Large intestine (tissue), 3 donors: Measurements from ENCODE around the gene LRRC27. TPM values are rescaled to one million over a fixed set of nuclear protein-coding genes. Genes with fewer than 3 reads are reported as not detected.
"Not testable (repeated sequence)": the region's sequence is repeated elsewhere in the genome, so short reads cannot be mapped to it uniquely, and the experiment has no call there.

ENCODE experiments used
- DNase-seq, 2 donors: peaks; one replicate each; pipeline versions ENCODE4 v3.0.0 to v3.0.0-alpha.2; 2013
- H3K27ac ChIP-seq: one replicate; pipeline ENCODE4 v1.5.1; 2013; ENCODE audit warnings: low read length
- H3K27me3 ChIP-seq: 2 replicates; pipeline ENCODE4 v1.6.1; 2013; ENCODE audit warnings: low read length; ENCODE audit not compliant: control insufficient read depth, insufficient read depth
- H3K36me3 ChIP-seq: 2 replicates; pipeline ENCODE4 v1.6.1; 2013; ENCODE audit warnings: low read length; ENCODE audit not compliant: control insufficient read depth, insufficient read depth
- H3K4me1 ChIP-seq: one replicate; pipeline ENCODE4 v1.6.1; 2013; ENCODE audit warnings: low read length; ENCODE audit not compliant: control insufficient read depth, insufficient read depth
- H3K4me3 ChIP-seq: one replicate; pipeline ENCODE4 v1.5.1; 2013; ENCODE audit warnings: low read length
- H3K9me3 ChIP-seq: one replicate; pipeline ENCODE4 v1.6.1; 2013; ENCODE audit warnings: mild to moderate bottlenecking, low read depth, low read length, moderate library complexity; ENCODE audit not compliant: control insufficient read depth
- WGBS: methylation state at CpG from one replicate; pipeline ENCODE4 v1.1.5; 2013; ENCODE audit warnings: low lambda C conversion rate; ENCODE audit not compliant: insufficient coverage; 5-methylcytosine and 5-hydroxymethylcytosine counted together
- polyA plus RNA-seq: library from polyadenylated mRNA; unstranded; fragments of 120-200 nt; gene quantifications from one replicate; pipeline ENCODE4 v1.2.1, GENCODE V29; 2013

Gene LRRC27
- polyA plus RNA-seq, 1 donor: 20.7 TPM

DNA sequence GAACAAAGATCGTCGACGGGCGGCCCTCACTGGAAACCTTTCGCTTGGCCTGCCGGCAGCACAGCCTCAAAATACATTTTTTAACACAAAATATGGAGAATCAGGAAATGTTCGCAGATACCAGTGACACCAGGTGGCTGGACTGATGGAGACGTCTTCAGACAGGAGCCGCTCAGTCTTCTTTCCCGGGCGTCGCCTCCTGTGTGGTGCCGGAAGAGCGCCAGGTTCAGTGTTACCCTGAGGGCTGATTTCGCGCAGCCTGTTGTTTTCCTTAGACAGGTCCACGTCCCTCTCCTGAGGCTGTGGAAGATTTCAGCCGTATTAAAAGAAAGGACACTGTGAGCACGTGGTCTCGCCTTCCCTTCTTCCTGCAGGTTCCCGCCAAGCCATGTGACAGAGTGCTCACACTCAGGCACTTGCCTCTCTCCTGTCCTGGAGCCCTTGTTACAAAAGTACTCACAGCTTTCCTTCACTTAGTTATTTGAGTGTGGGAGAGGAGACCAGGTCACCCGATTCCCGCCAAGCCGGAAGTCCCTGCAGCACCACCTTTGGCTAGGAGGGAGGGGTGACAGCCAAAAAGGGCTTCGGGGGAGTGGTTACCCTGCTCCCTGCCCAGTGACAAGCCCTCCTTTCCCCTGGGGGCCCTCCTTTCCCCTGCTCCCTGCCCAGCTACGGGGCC lies 43.3 kb downstream of the LRRC27 start:
- Histone ChIP-seq H3K27me3 (no peaks in the 10 kb centered on the region), H3K27ac (no peak overlapping the region), H3K36me3 (no peaks in the 10 kb centered on the region), H3K9me3 (peaks cover 7% of the 10 kb centered on the region), H3K4me3 (no peak overlapping the region), H3K4me1 (no peaks in the 10 kb centered on the region)
- DNase-seq: no peak
- no CpG with 5 or more reads among the region's 26 CpGs for WGBS

DNA sequence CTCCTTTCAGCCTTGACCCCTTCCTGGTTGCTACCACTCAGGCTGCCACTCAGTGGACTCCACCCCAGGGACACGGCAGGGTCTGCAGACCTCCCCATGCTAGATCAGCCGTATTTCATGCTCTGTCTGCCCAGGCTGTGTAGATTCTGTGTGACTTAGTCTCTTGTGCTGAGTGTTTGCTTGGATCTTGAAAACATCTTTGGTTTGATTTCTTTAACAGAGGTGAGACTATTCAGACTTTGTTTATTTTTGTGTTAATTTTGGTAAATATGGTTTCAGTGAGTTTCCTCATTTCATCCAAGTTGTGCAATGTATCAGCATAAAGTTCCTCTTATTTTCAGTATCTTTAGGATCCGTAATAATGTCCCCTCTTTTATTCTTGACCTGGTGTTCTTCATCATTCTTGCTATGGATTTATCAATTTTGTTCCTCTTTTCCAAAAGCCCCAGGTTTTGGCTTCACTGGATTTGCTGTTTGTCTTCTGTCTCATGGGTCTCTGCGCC lies 43.9 kb downstream of the LRRC27 start:
- DNase-seq: no peak
- Histone ChIP-seq H3K36me3 (no peaks in the 10 kb centered on the region), H3K4me3 (no peak overlapping the region), H3K27me3 (no peaks in the 10 kb centered on the region), H3K27ac (no peak overlapping the region), H3K4me1 (no peaks in the 10 kb centered on the region), H3K9me3 (peaks cover 7% of the 10 kb centered on the region)
- WGBS: 100% methylated on average over 1 of the region's 4 CpGs

DNA sequence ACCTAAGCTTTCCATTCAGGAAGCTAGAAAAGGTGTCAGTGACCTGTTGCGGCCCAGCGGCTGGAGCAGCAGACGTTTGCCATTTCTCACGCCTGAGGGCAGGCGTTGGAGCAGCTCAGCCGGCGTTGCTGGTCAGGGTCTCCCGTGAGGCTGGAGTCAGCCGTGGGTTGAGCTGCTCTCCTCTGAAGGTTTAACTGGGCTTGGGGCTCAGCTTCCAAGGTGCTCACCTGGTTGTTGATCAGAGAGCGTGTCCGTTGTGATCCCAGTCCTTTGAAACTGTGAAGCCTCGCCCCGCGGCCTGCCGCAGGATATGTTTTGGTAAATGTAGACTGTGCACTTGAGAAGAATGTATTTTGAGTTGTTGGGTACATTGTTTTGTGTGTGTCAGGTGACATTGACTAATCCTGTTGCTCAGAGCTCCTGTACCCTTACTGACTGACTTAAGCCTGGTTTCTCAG lies 44.4 kb downstream of the LRRC27 start:
- DNase-seq: no peak
- Histone ChIP-seq H3K4me3 (no peak overlapping the region), H3K4me1 (no peaks in the 10 kb centered on the region), H3K36me3 (no peaks in the 10 kb centered on the region), H3K27me3 (no peaks in the 10 kb centered on the region), H3K9me3 (peaks cover 7% of the 10 kb centered on the region), H3K27ac (no peak overlapping the region)
- WGBS: no CpG with 5 or more reads among the region's 15 CpGs

- Histone ChIP-seq H3K4me3 (no peak overlapping the region), H3K4me1 (no peaks in the 10 kb centered on the region), H3K27me3 (no peaks in the 10 kb centered on the region), H3K9me3 (peaks cover 3% of the 10 kb centered on the region), H3K36me3 (no peaks in the 10 kb centered on the region), H3K27ac (no peak overlapping the region)
- DNase-seq: no peak
- WGBS: 83% methylated on average over 1 of the region's 7 CpGs
Measured at GRCh38 chr10:132377326-132377725, 45.3 kb downstream of the LRRC27 start.

DNA sequence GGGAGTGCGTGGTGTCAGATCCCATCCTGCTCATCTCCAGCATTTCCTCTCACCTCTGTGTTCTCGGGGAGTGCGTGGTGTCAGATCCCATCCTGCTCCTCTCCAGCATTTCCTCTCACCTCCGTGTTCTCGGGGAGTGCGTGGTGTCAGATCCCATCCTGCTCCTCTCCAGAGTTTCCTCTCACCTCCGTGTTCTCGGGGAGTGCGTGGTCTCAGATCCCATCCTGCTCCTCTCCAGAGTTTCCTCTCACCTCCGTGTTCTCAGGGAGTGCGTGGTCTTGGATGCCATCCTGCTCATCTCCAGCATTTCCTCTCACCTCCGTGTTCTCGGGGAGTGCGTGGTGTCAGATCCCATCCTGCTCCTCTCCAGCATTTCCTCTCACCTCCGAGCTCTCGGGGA lies 47.0 kb downstream of the LRRC27 start:
- not testable (repeated sequence) for H3K4me1 ChIP-seq, H3K4me3 ChIP-seq, H3K36me3 ChIP-seq, H3K27me3 ChIP-seq, DNase-seq, H3K9me3 ChIP-seq, H3K27ac ChIP-seq
- WGBS: no CpG with 5 or more reads among the region's 16 CpGs

DNA sequence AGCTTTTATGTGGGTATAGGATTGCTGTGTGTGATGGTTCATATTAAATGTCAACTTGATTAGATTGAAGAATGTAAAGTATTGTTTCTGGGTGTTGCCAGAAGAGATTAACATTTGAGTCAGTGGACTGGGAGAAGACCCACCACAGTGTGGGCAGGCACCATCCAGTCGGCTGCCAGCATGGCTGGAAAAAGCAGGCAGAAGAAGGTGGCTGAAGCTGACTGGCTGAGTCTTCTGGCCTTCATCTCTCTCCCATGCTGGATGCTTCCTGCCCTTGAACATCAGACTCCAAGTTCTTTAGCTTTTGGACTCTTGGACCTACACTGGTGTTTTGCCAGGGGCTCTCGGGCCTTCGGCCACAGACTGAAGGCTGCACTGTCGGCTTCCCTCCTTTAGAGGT lies 49.0 kb downstream of the LRRC27 start:
- WGBS: no CpG with 5 or more reads among the region's 4 CpGs
- not testable (repeated sequence) for H3K27me3 ChIP-seq, H3K9me3 ChIP-seq, H3K36me3 ChIP-seq, H3K27ac ChIP-seq, H3K4me3 ChIP-seq, H3K4me1 ChIP-seq, DNase-seq

DNA sequence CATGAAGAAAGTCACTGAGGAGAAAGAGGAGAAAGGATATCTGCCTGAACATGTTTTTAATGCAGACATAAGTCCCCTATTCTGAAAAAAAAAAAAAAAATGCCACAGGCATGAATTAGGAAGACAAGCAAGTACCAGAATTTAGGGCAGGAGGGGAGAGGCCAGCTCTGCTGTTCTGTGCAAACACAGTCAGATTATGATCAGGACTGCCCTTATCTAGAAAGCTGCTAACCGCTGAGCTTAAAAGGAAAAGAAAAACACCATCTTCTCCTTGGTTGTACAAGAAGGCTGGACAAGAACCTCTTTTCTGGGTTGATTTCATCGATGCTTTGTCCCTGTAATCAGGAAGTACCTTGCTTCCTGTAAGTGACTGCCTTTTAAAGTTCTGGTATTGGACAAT lies 49.7 kb downstream of the LRRC27 start:
- DNase-seq: no peak
- no peaks in the 10 kb centered on the region for H3K9me3 ChIP-seq
- peaks cover 2% of the 10 kb centered on the region for H3K27me3 ChIP-seq
- WGBS: no CpG with 5 or more reads among the region's 2 CpGs
- no peak overlapping the region for H3K4me3 ChIP-seq
- peaks cover 3% of the 10 kb centered on the region for H3K4me1 ChIP-seq
- H3K27ac ChIP-seq: no peak overlapping the region
- H3K36me3 ChIP-seq: no peaks in the 10 kb centered on the region

DNA sequence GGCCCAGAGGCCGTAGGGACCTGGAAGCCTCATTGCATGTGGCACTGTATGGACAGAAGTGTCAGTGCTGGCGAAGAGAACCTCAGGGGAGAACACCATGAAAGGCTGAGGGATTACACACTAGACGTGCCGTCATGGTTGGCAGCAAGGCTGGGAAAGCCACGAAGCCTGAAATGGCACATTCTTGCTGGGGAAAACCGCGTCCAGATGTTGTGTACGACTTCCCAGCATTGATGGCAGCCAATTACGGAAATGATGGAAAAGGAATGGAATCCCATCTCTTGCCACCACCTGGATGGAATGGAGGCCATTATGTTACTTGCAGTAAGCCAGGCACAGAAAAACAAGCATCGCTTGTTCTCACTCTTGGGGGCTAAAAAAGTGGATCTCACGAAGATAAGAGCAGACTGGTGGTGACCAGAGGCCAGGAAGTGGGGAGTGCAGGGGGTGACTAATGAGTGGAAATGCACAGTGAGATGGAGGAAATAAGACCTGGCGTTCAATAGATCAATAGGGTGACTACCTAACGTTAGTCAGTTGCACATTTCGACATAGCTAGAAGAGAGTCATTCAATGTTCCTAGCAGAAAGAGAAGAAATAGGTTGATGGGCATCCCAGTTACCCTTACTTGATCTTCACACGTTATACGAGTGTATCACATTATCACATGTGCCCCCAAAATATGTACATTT lies 50.4 kb downstream of the LRRC27 start:
- no peaks in the 10 kb centered on the region for H3K9me3 ChIP-seq
- 100% methylated on average over 4 of the region's 16 CpGs for WGBS
- peaks cover 3% of the 10 kb centered on the region for H3K4me1 ChIP-seq
- peaks cover 2% of the 10 kb centered on the region for H3K27me3 ChIP-seq
- no peak overlapping the region for H3K4me3 ChIP-seq
- no peak overlapping the region for H3K27ac ChIP-seq
- DNase-seq: no peak
- H3K36me3 ChIP-seq: no peaks in the 10 kb centered on the region

DNA sequence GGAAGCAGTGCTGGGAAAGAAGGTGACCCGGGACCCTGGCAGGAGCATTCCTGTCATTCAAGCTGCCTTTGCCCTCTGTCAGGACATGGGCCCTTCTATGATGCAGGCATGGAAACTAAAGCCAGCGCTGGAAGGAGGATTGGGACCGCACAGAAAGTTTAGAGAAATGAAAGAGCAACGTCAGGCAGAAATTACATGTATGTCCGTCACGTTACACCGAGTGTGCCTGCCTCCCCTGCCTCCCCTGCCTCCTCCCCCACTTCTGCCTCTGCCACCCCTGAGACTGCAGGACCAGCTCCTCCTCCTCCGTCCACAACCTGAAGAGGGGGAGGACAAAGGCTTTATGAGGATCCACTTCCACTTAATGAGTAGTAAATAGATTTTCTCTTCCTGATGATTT lies 51.1 kb downstream of the LRRC27 start:
- no CpG with 5 or more reads among the region's 8 CpGs for WGBS
- no peak overlapping the region for H3K4me3 ChIP-seq
- H3K9me3 ChIP-seq: no peaks in the 10 kb centered on the region
- DNase-seq: no peak
- H3K27ac ChIP-seq: no peak overlapping the region
- H3K27me3 ChIP-seq: peaks cover 2% of the 10 kb centered on the region
- no peaks in the 10 kb centered on the region for H3K36me3 ChIP-seq
- H3K4me1 ChIP-seq: peaks cover 8% of the 10 kb centered on the region

- Histone ChIP-seq H3K27ac (no peak overlapping the region), H3K36me3 (no peaks in the 10 kb centered on the region), H3K9me3 (no peaks in the 10 kb centered on the region), H3K4me3 (no peak overlapping the region), H3K4me1 (peaks cover 9% of the 10 kb centered on the region), H3K27me3 (peaks cover 2% of the 10 kb centered on the region)
- no CpG with 5 or more reads among the region's 13 CpGs for WGBS
- no peak for DNase-seq
Measured at GRCh38 chr10:132383751-132384196, 51.8 kb downstream of the LRRC27 start.
